Epithelial cell of prostate (primary cell): ENCODE measurements around the gene NXF1.
"Not testable (repeated sequence)": the region's sequence is repeated elsewhere in the genome, so short reads cannot be mapped to it uniquely, and the experiment has no call there.

Experiments used
- DNase-seq: peaks from one replicate; pipeline ENCODE4 v3.0.0-alpha.2; 2011; ENCODE audit warnings: low read depth, low spot score
- H3K27ac ChIP-seq: fragments of 450-650 bp; 2 replicates; pipeline ENCODE4 v1.5.1; 2017; ENCODE audit warnings: mild to moderate bottlenecking

The NXF1 gene

GRCh38 chr11:62835336-62835735 is 30.1 kb upstream of the NXF1 start:
- no peak overlapping the region for H3K27ac ChIP-seq
- no peak for DNase-seq

DNA sequence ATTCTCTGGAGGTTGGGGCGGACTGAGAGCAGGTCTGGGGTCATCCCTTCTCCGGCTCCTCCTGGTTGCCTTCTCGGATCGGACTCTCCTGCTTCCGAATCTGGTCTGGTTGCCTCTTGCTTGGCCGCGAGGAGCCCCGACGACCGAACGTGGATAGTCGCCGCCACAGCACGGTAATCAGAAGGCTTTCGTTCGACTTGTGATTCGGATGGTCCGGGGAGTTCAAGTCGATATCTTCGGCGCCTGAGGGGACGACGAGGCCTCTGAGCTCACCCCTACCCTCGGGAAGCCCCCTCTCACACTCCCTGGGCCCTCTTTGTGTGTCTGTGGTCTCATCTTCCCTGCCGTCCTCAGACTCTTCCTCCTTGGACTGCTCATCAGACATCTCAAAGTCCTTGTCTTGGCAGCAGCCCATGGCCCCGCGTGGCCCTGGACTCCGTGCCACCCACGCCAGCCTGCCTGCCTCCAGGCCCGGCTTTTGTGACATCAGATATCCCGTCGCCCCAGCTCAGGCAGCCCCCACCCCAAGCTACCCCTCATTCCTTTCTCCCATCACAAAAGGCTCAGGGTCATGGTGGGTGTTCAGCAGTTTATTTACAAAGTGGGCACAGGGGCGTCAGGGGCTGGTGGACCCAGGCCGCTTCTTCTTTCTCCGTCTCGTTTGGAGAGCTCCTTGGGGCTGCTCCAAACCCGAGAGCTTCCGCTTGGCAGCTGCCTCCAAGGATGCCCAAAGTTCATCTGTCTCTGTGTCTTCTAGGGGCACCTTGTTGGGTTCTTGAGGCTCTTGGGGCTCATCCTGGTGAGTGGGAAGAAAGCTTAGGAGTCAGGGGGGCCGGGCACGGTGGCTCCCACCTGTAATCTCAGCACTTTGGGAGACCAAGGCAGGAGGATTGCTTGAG is 27.3 kb upstream of the NXF1 start, which contains the start of gene TEX54:
TSS of gene TEX54 (minus strand) at position 506 of the 899 bp plus-strand sequence.
- peak within 1 kb of the TSS; percentile 83 for H3K27ac ChIP-seq
- DNase-seq: no peak

- peak within 1 kb of the TSS; percentile 83 for H3K27ac ChIP-seq
- peak; percentile 92 for DNase-seq
Observed at GRCh38 chr11:62831520-62832335, 26.5 kb upstream of the NXF1 start, which contains the start of gene STX5. TSS of gene STX5 (minus strand) at chr11:62832051. CDS start at chr11:62831243, 808 bp downstream.

DNA sequence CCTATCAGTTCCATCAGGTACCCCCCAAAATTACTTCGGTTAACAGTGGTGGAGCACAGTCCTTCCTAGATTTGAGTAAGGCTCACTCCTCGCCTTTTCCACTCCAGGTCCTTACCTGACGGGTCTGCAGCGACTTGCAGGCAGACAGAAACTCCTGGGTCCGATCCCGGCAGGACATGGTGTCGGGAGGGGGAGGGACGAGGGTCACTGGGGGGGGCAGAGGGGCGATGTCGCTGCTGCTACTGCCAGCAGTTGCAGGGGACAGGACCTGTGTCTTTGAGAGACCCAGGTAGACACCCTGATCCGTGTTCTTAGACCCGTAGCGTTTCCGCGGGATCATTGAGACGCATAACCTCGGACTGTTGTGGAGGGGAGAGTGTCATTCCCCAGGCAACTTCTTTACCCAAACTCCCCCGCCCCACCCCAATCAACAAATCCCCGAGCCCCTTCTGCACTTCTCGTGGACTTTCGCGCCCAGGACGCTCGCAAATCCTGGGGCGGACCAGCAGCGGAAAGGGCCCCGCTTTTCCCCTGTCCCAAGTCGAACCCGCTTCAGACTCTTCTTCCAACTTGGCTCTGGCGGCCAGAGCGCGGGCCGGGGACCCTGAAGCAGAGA is 25.8 kb upstream of the NXF1 start:
- H3K27ac ChIP-seq: peak overlapping the region; percentile 83
- DNase-seq: no peak

GRCh38 chr11:62828130-62828529 is 22.9 kb upstream of the NXF1 start:
- H3K27ac ChIP-seq, DNase-seq: not testable (repeated sequence)

GRCh38 chr11:62823677-62824076 is 18.4 kb upstream of the NXF1 start:
- H3K27ac ChIP-seq: no peak overlapping the region
- no peak for DNase-seq

DNA sequence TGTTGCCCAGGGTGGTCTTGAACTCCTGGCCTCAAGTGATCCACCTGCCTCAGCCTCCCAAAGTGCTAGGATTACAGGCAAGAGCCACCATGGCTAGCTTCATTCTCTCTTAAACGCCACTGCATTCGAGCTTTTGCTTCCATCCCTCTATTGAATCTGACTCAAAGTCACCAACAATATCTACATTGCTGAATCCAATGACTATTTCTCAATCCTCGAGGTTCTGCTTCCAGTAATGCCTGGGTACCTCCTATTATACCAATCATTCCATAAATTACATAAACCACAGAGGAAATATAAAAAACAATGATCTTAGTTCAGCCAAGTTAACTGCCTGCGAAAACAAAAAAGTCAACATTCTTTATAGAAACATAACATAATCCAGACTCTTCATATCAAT is 11.9 kb upstream of the NXF1 start:
- DNase-seq: no peak
- H3K27ac ChIP-seq: no peak overlapping the region

GRCh38 chr11:62816557-62816956 is 11.3 kb upstream of the NXF1 start:
- H3K27ac ChIP-seq: no peak overlapping the region
- DNase-seq: no peak

- no peak overlapping the region for H3K27ac ChIP-seq
- DNase-seq: no peak
Observed at GRCh38 chr11:62811659-62812058, 6.4 kb upstream of the NXF1 start.

GRCh38 chr11:62810748-62811147 is 5.5 kb upstream of the NXF1 start:
- H3K27ac ChIP-seq: no peak overlapping the region

DNA sequence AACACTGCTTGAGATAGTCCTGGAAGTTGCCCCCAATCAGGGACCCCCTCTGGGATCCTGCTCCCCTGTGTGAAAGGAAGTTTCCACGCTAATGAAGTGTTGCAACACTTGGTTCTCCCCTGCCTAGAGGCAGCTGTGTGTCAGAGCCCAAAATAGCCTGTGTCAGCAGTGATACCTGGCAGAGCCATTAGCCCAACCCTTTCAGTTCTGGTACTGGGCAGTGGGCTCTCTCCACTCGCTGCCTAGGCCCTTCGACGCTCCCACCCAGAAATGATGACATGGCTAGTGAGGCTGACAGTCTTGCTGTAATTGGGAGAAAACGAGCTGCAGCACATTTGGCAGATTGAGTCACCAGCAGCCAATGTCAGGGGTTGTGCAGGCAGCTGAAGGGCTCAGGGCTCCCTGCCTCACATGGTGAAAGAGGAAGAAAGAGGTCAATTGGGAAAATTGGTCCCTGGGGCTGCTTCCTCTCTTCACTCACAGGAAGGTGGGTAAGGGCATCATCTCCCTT is 1.4 kb upstream of the NXF1 start:
- H3K27ac ChIP-seq: peak overlapping the region; percentile 75
- DNase-seq: no peak

More at GRCh38 chr11:62810748-62811147, 5.5 kb upstream of the NXF1 start:
- DNase-seq: no peak

- H3K27ac ChIP-seq: peak overlapping the region; percentile 75
- DNase-seq: no peak
Observed at GRCh38 chr11:62805961-62806441, 761 bp upstream of the NXF1 start.

DNA sequence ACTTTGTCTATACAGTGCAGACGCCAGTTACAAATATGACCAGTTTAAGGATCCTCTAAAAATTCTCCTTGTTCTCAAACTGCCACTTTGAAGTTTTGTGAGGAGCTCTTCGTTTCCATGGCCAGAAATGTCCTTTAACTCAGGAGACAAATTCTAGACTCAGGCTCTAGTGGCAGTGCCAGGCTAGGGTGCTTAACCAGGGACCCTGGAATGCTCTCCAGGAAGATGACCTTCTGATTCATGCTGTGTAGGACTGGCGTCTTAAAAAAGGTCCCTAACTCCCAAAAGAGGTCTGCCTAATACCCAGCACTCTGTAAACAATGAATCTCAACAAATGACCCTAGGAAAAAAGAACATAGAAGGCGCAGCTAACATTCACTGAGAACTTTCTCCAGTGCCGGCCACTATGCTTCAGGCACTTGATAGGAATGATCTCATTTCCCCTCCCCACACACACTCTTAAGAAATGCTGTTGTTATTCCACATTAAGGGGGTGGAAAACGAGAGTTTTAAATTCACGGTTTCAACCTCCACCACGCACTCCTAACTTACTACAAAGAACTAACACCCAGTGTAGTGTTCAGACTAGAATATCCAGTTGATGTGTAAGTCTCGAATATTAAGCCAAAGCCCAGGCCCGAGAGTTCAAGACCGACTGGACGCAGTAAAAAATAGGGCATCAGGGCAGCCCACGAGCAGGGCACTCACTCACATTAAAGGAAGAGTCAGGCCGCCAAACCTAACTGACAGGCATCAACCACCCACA is 747 bp downstream of the NXF1 start:
- DNase-seq: no peak
- H3K27ac ChIP-seq: peak overlapping the region; percentile 75

GRCh38 chr11:62801071-62801470 is 4.2 kb downstream of the NXF1 start:
- no peak overlapping the region for H3K27ac ChIP-seq
- DNase-seq: no peak

- H3K27ac ChIP-seq: no peak overlapping the region
- DNase-seq: no peak
Observed at GRCh38 chr11:62799486-62799885, 5.8 kb downstream of the NXF1 start.

- no peak for DNase-seq
- H3K27ac ChIP-seq: no peak overlapping the region
Observed at GRCh38 chr11:62796281-62796680, 9.0 kb downstream of the NXF1 start.

GRCh38 chr11:62794201-62794775 is 11.0 kb downstream of the NXF1 start:
- no peak overlapping the region for H3K27ac ChIP-seq

GRCh38 chr11:62792202-62792575 is 13.1 kb downstream of the NXF1 start:
- DNase-seq: no peak
- H3K27ac ChIP-seq: peak overlapping the region; percentile 75

More at GRCh38 chr11:62794201-62794775, 11.0 kb downstream of the NXF1 start:
- no peak for DNase-seq
